ENCODE measurements around the gene LZTS2.

- TF ChIP-seq CTCF (IDR thresholded peaks at IDR 0.05) (no peak), POLR2A (IDR thresholded peaks at IDR 0.05) (no peak)
These were observed 14.9 kb upstream of the LZTS2 start for GRCh38 chr10:100984672-100985177.
